NCI-H2196 treated with DMSO at 0.1 percent for 48 hours (cell line): ENCODE measurements around the gene RNASEH2B.
A peak's percentile ranks its signal among the peaks of the same experiment; 100 is the strongest.

Experiments
- DNase-seq: peaks from one replicate; lab custom pipeline; 2025; ENCODE audit not compliant: unreplicated experiment; lab: John Stamatoyannopoulos, UW

RNASEH2B gene

DNA sequence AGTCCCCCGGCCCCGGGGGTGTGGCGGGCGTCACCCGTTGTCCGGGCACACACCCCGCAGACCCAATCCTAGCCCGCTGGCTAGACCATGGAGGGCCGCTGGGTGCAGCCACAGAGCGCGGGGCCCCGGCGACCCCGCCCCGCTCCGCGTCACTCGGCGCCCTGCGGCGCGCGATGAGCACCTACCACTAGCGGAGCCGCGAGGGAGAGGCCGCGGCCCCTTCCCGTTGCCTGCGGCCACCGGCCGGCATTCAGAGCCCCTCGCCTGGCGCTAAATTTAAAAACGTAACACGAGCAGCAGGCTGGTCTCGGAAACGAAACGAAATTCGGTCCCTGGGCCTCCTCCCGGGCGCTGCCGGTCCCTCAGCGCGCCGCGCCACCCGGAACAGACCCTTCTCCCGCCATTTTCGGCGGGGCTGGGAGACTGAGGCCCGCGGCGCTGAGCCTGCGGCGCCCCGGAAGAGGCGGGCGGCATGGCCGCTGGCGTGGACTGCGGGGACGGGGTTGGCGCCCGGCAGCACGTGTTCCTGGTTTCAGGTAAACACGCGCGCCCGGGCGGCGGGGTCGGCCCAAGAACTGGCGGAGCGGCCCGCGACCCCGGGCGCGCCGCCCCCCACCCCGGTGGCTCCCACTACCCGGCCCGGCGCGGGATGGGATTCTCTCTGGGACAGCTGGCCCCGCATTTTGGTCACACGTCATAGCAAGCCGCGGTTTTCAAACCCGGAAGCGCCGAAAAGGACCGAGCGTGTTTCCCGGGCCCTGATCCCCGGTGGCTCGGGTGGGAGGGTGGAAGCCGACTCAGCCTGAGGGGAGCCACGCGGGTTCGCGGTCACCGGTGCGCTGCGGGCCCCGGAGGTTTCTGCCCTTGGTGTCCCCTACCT lies at the start of gene RNASEH2B:
Gene RNASEH2B, plus strand, starts transcription at position 187 of the 880 bp plus-strand sequence. Its CDS starts 286 bp downstream, at position 473.
- DNase-seq, result peak; percentile 25

GRCh38 chr13:50864492-50864891 lies 45.1 kb upstream of the RNASEH2B start:
- DNase-seq, result no peak

DNA sequence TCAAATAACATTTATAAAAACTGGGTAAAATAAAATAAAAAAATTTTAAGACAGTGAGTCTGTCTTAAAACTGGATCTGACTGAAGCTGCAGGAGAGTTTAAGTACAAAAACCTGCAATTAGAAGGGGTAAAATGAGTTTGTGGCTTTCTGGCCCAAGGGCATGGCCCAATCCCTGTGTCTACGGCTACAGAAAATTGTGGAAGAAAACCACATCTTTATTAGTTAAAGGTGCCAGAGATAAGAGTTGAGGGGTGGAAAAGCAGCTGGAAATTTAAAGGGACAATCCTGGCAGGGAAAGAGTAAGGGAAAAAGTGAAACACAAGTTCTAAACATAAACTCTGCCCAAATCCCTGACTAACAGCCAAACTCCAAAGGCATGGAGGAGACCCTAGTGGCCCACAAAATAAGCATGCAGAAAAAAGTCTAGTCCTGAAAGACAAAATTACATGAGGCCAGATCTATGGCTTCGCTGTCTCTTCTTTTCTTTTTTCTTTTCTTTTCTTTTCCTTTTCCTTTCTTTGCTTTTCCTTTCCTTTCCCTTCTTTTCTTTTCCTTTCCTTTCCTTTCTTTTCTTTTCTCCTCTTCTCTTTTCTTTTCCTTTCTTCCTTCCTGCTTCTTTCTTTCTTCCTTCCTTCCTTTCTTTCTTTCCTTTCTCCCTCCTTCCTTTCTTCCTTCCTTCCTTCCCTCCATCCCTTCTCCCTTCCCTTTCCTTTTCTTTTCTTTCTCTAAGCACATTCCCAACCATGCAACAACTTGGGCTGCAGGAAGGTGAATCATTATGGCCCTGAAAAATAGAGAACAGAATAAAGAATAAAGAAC lies 42.6 kb upstream of the RNASEH2B start:
- no peak for DNase-seq

DNA sequence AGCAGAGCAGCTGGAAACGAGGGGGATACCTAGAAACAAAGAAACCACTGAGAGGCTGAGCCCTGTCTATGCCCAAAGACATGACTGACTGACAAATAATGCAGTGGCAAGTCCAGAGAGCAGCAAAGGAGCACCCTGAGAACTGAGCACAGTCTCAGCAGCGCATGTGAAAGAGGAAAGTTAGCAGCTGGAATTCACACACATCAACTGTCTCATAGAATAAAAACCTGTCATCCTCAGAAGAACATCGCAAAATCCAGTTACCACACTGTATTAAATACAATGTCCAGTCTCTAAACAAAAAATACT lies 42.0 kb upstream of the RNASEH2B start:
- DNase-seq, result no peak

GRCh38 chr13:50871405-50871804 lies 38.2 kb upstream of the RNASEH2B start:
- no peak for DNase-seq

DNA sequence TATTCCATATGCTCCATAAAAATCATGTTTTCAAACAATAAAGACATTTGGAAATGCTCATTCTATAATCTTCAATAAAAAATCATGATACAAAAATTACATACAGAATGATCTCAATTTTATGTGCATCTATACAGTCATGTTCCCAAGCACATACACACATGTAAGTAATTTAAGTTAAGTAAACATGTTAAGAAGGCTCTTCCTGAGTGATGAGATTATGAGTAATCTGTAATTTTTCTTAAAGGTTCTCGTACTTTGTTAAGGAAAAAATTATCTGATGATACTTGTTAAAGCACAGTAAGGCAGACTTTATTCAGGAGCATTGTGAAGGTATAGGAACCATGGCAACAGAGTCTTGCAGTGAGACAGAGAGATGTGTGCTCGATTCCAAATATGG lies 36.1 kb upstream of the RNASEH2B start:
- no peak for DNase-seq

- DNase-seq, result no peak
Observed at GRCh38 chr13:50873991-50874390, 35.6 kb upstream of the RNASEH2B start.

DNA sequence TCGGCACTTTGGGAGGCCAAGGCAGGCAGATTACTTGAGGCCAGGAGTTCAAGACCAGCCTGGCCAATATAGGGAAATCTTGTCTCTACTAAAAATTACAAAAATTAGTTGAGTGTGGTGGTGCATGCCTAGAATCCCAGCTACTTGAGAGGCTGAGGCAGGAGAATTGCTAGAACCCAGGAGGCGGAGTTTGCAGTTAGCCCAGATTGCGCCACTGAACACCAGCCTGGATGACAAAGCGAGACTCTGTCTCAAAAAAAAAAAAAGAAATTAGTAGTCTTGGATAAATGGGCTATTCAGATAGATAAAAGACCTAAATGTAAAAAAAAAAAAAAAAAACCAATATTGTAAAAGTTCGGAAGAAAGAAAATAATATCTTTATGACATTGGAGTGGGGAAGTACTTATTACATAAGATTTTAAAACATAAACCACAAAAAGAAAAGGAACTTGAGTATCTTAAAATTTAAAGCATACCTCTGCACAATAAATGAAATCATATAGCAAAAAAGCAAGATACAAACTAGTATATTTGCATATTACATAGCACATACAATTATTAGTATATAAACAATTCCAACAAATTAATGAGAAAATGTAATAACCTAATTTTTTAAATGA lies 26.7 kb upstream of the RNASEH2B start:
- DNase-seq, result no peak

GRCh38 chr13:50883728-50884127 lies 25.9 kb upstream of the RNASEH2B start:
- DNase-seq, result no peak

- DNase-seq, result no peak
Observed at GRCh38 chr13:50884265-50884664, 25.3 kb upstream of the RNASEH2B start.

GRCh38 chr13:50887151-50887550 lies 22.4 kb upstream of the RNASEH2B start:
- DNase-seq, result no peak

- no peak for DNase-seq
Observed at GRCh38 chr13:50888362-50888761, 21.2 kb upstream of the RNASEH2B start.

DNA sequence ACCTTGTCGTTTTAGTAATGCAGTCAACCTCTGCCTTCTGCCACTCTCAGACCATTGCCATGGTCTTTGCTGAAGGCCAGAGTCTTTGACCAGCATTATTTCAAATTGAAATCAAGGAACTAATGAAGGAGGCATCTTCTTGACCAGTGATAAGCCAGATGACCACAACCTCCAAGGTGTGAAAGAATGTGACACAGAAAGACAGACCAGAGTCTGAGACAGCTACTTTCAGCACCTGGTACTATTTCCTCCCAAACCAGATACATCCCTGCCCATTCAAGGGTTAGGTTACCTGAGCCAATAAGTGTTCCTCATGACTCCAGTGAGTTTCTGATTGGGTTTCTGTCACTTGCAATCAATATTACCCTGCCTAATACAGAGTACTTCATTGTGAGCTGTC lies 20.3 kb upstream of the RNASEH2B start:
- DNase-seq, result no peak

GRCh38 chr13:50891206-50891605 lies 18.4 kb upstream of the RNASEH2B start:
- DNase-seq, result no peak

- no peak for DNase-seq
Observed at GRCh38 chr13:50892210-50892944, 17.2 kb upstream of the RNASEH2B start.

- no peak for DNase-seq
Observed at GRCh38 chr13:50893211-50893852, 16.3 kb upstream of the RNASEH2B start.

GRCh38 chr13:50894012-50894411 lies 15.6 kb upstream of the RNASEH2B start:
- no peak for DNase-seq

GRCh38 chr13:50894504-50894903 lies 15.1 kb upstream of the RNASEH2B start:
- DNase-seq, result no peak

- DNase-seq, result no peak
Observed at GRCh38 chr13:50898338-50898737, 11.3 kb upstream of the RNASEH2B start.

DNA sequence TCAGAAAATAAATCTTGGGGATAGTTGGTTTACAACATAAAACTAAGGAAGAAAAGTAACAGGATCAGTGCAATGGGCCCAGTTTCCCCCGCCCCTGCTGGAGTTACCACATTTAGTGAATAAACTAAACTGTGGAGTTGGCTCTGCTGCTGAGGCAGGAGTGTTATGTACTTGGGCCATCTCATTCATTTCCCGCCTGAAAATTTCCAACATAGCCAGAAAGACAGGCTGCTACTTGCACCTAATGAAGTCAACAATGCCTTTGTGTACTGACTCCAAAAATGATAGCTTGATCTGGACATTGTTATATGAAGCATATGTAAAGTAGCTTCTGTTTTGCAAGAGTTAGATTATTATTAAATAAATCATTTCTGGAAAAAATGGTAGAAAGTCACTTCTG lies 7.9 kb upstream of the RNASEH2B start:
- DNase-seq, result no peak

DNA sequence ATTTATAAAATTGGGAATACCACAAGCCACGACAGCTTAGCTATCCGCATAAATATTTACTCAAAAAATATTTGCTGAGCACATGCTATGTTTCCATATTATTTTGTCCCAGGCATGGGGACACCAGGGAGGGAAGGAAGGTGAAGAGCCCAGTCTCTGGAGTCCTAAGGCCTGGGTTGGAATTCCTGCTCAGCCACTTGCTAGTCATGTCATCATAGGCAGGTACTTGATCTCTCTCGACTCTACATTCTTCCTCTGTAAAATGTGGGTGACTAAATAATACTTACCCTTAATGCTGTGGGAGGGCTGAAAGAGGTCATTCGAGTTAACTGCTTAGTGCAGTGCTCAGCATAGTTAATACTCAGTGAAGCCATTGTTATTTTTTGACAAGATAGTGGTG lies 4.3 kb upstream of the RNASEH2B start:
- no peak for DNase-seq
